ENCODE results near the gene CWC27.

CWC27 gene

GRCh38 chr5:65034813-65035209 lies 266.1 kb downstream of the CWC27 start:
- peak overlapping the region; percentile 61 for H3K4me3 ChIP-seq (ENCODE audit: low read depth, low read length)

GRCh38 chr5:65035211-65036206 lies 266.8 kb downstream of the CWC27 start:
- TF ChIP-seq CTCF (IDR thresholded peaks at IDR 0.05; ENCODE audit: low read depth, low read length): no peak
- H3K4me3 ChIP-seq (ENCODE audit: low read depth, low read length): peak overlapping the region; percentile 61

More at GRCh38 chr5:65034813-65035209, 266.1 kb downstream of the CWC27 start:
- TF ChIP-seq CTCF (IDR thresholded peaks at IDR 0.05; ENCODE audit: low read depth, low read length): no peak

- no peak; the same call in 1 of the 2 replicates for TF ChIP-seq CTCF (IDR thresholded peaks at IDR 0.05; ENCODE audit: low read depth, low read length)
- no peak overlapping the region for H3K4me3 ChIP-seq (ENCODE audit: low read depth, low read length)
Observed at GRCh38 chr5:65037831-65038815, 269.4 kb downstream of the CWC27 start.

- no peak overlapping the region for H3K4me3 ChIP-seq (ENCODE audit: low read depth, low read length)
- no peak for TF ChIP-seq CTCF (IDR thresholded peaks at IDR 0.05; ENCODE audit: low read depth, low read length)
Observed at GRCh38 chr5:65041296-65042158, 272.8 kb downstream of the CWC27 start.

- no peak for TF ChIP-seq CTCF (IDR thresholded peaks at IDR 0.05; ENCODE audit: low read depth, low read length)
- no peak overlapping the region for H3K4me3 ChIP-seq (ENCODE audit: low read depth, low read length)
Observed at GRCh38 chr5:65043843-65044359, 275.2 kb downstream of the CWC27 start.

- no peak overlapping the region for H3K4me3 ChIP-seq (ENCODE audit: low read depth, low read length)
- TF ChIP-seq CTCF (IDR thresholded peaks at IDR 0.05; ENCODE audit: low read depth, low read length): no peak
Observed at GRCh38 chr5:65047225-65047624, 278.5 kb downstream of the CWC27 start.
